ENCODE measurements around the gene FAM163B.
"Not testable (repeated sequence)": the region's sequence is repeated elsewhere in the genome, so short reads cannot be mapped to it uniquely, and the experiment has no call there.

Gene FAM163B

DNA sequence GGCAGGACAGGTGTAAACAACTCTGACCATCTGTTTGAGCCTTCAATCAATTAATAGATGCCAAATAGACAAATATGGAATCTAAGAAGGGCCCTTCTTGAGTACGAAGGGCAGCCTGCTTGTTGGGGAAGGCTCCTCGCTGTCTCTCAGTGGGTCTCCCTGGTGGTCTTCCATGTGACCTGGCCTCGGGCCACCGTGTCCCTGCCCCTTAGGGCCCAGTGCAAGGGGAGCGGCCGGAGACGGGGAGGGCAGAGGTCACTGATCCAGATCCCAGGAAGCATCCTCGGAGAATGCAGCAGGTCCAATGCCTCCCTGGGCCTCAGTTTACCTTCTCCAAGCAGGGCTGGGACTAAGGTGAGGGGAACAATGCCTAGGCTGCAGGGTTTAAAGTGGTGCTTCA is 29.5 kb upstream of the FAM163B start:
- no peak for DNase-seq

DNA sequence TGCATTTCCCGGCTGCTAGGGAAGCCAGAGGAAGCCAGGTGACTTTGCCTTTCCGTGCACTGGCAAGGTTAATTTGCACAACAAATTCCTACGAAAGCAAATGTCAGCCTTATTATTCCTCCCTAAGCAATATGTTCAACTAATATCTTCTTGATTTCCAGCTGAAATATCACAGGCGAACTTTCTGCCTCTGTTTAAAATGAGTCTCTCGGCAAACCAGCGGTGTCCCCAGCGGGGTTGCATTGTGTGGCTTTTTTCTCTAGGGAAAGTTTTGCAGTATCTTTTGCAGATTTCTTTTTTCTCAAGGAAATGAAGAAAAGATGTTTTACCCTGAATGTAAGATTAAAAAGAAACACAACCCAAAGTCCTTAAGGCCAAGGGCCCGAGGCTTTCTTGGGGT is 28.9 kb upstream of the FAM163B start:
- no peak for DNase-seq

DNA sequence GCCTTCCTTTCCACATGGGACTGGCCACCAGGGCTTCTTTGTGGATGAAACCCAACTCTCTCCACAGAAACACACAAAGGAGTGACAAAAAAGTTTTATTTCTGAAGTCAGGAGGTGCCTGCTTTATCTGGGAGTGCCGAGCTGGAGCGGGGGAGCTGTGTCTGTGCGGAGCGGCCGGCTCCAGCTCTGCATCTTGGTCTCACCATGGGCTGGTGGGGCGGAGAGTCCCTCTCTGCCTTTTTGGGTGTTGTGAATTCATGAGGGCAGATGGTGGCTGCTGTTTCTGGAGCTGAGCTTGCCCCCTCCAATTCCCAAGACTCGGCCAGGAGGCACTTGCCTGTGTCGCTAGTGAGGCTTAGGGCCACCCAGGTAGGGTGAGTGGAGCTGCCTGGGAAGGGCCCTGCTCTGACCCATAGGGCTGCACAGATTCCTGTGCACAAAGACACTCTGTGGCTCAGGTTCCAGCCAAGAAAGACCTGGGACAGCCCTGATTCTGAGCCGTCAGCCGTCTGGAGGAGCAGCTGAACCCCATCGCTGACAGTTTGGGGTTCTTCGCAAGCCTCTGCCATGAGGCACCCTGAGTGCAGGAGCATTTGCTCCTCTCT is 28.4 kb upstream of the FAM163B start:
- DNase-seq: no peak

DNA sequence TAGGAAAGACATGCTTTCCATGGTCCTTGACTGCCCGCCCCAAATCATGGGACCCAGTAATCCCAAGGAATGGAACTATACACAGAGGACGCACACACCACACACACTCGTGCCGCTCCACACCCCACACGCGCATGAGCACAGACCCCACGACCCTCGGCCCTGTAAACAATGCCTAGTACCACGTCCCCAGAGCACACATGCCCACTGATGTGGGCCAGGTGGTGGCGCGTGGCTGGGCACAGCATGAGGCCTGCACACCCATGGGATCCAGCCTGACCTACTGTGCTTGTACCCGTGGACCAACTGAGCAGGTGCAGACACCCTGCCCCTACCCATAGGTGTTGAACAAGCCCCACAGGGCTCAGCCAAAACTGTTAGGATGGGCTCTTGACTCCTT is 27.7 kb upstream of the FAM163B start:
- DNase-seq: no peak

DNA sequence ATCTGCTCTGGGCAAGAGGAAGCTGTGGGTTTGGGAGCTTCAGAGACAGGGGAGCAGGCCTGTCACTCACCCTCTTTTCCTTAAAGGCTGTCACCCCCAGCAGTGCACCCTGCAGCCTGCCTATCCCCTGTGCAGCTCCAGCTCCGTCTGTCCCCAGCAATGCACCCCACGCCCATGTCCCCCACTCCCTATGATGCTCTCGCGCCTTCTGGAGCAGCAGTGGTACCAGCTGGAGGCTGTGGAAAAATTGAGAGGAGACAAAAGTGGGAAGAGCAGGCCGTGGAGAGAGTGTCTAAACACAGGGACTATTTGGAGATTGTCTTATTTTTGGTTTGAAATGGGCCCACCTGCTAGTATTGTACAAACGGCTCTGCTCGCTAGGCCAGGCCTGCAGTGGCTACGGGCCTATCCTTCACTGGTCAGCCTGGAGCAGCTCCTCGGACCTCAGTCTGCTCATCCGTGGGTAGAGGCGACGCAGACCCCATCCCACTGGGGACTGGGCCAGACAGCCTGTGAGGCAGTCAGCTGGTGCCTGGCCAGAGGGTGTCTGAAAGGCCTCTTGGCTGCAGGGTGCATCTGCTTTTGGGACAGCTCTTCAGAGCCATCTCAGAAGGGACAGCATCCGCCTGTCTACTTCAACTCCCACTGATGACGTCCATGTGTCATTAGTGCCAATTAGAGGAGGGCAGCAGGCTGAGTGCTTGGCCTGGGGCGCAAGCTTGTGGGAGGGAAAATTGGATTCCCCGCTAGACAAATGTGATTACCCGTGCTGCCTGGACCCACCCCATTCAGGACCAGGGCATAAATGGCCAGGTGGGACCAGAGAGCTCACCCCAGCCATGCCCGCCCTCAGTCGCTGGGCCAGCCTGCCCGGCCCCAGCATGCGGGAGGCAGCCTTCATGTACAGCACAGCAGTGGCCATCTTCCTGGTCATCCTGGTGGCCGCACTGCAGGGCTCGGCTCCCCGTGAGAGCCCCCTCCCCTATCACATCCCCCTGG is 26.6 kb upstream of the FAM163B start, which contains the start of gene DBH:
Gene DBH, plus strand, starts transcription at position 831 of the 999 bp plus-strand sequence. Its CDS starts 9 bp downstream, at position 840.
- DNase-seq: no peak

DNA sequence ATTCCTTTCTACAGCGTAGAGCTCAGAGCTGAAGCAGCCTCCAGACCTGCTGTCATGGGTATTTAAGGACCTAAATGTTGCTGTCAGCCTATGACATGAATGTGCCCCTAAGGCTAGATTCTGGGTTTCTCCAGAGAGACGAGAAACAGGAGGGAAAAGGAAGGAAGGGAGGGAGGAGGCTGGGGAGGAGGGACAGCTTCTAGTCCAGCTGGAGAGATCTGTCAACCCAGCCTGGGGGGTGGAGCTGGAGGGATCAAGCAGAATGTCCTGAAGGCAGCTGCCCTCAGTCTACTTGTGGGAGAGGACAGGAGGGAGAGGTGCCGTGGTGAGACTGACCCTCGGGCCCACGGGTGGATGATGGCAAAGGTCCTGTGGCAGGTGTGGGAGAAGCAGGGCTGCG is 25.9 kb upstream of the FAM163B start:
- DNase-seq: no peak

DNA sequence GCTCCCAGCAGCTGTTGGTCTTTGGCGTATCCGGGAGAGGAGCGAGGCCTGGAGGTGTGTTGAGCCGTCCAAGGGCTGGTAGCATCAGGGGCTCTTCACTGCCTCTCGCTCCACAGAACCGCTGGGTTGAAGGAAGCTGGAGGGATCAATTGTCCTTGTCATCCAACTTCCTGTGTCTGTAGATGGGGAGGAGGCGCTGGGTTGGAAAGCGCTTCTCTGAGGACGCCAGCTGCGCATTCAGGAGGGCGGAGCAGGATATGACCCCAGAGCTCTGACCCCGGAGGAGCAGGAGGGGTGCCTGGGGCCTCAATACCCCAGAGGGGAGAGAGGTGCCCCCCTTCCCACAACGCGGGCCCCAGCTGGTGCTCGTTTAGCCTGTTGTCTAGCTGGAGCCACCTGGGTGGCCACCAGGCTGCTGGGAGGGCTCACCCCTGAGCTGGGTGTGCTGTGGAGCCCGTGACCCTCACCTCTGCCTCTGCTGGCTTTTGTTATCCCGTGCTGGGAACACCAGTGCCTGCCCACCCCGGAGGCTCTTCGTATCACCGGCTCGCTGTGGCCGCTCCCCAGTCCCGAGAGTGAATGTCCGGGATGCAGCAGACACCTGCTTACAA is 25.0 kb upstream of the FAM163B start:
- DNase-seq: no peak

DNA sequence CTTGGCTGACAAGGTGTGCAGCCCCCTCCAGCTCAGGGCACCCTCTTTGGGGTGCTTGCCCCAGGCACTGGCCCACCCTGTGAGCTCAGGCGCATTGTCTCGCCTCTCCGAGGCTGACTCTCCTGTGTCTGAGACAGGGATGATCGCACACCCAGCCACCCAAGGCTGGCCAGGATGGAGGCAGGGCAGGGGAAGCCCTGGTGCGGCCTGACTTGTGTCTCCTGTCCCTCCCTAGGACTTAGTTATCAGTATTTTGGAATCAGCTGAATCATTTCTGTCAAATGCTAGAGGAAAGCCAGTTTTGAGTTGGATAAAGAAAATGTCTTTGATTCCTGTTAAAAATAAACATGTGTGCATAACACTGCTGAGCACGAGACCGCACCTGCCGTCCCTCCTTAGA is 24.5 kb upstream of the FAM163B start:
- DNase-seq: no peak

DNA sequence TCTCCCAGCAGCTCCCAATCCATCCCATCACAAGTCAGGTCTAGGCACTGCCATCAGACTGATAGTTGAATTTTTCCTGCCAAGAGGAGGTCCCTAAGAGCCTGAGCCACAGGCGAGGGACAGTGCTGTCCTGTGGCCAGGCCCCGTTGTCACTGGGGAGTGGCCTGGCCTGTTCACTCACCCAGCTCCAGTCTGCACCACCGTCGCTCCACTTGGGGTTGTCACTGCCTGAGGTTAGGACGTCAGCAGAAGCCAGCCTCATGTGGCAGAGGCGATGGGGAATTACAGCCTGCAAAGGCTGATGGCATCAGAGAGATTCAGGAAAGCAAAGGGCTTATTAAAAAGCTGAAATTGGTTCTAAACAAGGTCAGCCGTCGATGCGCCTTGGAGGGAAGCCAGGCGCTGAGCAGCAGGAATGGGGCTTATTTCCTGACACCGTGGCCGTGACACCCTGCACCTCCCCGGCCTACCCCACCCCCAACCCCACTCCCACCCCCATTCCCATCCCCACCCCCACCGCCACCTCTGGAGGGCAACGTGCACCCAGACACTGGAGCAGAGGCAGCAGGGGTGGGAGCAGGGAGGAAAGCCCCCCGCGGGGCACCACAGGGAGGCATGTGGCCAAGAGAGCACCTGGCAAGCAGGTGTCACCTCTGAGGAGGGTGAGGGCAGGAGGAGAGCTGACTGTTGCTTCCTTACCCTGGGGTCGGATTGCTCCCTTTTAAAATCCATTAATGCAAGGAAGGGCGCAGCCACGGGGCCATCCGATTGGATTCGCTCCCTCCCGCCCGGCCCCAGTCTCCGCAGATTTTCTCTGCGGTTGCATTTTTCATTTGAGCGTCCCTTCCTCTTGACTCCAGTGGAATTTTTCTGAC is 23.9 kb upstream of the FAM163B start:
- DNase-seq: no peak

DNA sequence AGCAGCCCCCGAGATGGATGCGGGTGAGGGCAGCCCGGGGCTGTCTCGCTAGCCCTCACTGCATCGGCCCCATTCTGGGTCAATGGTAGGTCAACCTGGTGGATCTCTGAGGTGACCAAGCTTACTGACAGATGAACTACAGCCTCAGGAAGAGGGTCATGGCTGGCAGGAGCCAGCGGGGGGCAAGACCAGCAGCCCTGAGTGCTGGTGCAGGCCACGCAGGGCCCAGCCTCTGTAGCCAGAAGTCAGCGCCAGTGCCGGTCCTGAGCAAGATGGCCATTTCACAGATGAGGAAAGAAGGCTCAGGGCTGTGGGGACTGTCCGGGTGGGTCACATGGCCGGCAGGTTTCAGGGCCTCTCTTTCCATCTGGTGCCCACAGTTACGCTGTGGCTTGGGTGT is 21.9 kb upstream of the FAM163B start:
- no peak for DNase-seq

DNA sequence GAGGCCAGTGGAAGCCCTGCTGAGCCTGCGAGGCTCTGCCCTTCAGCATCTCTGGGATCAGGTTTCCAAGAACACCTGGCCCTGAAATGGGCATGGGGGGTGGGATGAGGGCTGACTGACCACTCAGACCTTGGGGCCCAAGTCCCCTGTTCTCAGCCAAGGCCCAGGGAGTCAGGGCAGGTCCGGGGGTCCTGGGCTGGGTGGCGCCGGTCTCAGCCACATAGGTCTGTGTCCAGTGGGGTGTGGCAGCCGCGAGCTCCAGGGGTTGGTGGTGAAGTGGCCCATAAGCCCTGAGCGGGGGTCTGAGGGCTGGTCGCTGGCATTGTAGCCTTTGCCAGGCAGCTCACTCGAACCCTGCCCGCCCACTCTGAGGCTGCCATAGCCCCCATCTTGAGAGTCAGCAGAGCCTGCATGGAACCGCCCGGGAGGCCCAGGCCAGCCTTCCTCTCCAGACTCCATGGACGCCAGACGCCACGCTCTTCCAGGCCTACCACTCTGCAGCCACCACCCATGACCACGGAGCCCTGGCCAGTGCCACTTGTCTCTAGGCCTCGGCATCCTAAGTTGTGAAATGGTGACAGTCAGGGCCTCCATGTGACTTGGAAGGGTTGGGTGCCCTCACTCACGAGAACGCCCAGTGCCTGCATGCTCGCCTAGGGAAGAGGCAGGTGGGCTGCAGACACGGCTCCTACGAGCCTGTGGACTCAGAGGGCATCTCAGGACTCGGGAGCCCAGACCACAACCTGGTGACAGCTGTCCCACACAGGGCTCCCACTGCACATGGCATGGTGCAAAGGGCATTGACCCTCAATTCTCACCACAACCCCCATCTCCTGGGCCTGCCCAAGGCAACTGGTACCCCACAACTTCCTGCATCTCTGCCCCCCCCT is 20.3 kb upstream of the FAM163B start:
- DNase-seq: no peak

DNA sequence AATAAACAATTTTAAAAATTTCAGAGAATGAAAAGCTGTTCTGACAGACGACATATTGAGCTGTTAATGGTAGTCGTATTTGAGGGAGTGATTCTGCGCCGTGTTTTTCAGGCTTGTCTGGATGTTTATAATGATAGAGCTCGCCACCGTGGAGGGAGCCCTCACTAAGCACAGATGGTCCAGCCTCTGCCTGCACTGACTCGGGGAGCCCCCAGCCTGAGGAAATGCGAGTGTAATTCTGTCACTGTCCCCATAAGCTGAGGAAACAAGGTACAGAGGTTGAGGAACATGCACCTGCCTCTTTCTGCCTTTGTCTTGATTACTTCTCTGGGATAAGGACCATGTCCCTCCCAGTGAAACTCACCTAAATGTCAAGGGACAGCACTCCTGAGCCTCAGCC is 19.6 kb upstream of the FAM163B start:
- DNase-seq: no peak

DNA sequence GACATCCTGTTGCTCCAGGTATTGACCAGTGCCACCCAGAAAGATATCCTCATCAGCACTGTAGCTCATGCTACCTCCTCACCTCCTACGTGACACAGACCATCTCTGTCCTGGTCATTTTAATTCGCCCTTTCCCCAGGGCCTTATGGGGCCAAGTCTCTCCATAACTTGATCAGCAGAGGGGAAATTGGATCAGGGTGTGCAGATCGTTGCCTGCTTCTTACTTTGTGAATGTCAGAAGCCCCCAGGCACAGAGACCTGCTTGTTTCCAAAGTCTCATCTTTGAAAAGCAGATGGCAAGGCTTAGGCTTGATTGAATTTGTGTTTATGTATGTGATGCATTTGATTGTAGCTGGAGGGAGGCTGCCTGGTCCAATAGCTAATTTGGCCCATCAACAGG is 18.2 kb upstream of the FAM163B start:
- DNase-seq: no peak

DNA sequence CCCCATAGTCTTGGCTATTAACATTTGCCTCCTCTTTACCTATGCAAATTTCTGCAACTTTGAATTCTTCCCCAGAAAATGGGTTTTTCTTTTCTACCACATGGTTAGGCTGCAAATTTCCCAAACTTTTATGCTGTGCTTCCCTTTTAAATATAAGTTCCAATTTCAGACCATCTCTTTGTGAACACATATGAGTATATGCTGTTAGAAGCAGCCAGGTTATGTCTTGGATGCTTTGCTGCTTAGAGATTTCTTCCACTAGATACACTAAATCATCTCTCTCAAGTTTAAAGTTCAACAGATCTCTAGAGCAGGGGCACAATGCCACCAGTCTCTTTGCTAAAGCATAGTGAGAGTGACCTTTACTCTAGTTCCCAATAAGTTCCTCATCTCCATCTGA is 16.8 kb upstream of the FAM163B start:
- not testable (repeated sequence) for DNase-seq

DNA sequence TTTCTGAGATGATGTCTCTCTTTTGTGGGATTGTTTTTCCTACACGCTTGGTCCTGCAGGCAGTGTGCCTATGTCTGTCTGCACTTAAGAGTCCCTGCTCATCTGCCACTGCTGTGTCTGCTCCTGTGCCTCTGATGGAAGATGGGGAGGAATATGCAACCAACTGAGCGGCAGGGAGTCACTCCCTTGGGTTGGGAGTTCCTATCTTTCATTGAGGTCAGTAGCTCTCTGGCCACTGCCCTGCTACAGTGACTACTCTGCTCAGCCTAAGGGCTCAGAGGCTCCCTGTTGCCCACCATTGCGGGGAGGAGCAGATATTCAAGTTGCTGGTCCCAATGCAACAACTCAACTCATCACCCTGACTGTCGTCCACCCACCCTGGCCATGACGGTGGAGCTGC is 13.4 kb upstream of the FAM163B start:
- no peak for DNase-seq

DNA sequence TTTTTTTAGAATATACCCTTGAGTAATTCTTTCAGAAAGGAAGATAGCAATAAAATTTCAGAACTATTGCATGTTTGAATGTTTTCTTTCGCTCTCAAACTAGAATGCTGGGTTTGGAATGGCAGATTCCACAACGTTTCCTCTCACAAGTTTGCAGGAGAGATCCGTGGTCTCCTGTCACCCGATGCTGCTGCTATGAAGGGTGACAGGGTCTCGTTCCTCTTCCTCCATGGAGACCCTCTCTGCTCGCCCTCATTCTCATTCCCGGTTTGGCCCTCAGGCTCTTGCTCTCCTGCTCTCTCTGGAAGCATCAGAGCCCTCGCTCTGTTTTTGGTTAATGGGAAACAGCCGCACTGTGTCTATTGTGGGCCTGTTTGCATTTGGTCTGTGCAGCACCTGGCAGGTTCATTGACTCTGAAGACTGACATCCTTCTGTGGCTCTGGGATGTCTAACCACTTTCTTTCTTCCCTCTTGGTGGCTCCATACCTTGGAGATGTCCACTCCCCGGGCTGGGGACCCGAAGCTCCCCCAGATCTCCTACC is 12.6 kb upstream of the FAM163B start:
- no peak for DNase-seq

DNA sequence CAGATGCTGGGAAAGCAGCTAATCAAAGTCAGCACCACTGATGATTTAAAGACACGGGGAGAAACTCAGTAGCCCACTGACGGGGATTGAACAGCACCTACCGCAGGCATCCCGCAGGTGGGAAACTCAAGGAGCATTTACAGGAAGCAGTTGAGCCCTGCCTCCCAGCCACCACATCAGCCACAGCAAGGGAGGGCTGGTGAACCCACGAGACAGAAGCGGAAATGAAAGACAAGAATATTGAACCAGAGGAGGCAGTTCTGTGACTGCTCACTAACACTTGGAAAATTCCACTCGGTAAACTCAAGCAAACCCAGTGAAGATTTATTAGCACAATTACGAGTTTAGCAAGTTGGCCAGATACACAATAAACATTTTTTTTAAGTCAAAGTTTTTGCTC is 10.6 kb upstream of the FAM163B start:
- no peak for DNase-seq

DNA sequence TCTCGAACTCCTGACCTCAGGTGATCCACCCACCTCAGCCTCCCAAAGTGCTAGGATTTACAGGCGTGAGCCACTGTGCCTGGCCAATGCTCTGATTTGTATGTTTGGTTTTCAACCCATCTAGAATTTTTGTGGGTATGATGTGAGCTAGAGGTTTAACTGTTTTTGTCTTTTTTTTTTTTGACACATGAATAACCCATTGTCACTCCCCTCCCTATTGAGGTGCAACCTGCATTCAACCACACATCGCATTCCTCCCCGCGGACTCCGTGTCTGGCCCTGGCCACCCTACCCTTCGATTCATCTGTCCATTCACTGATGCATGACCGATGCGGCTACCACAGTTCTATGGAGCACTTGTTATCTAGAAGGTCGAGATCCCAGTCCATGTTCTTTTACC is 9.5 kb upstream of the FAM163B start:
- DNase-seq: no peak

DNA sequence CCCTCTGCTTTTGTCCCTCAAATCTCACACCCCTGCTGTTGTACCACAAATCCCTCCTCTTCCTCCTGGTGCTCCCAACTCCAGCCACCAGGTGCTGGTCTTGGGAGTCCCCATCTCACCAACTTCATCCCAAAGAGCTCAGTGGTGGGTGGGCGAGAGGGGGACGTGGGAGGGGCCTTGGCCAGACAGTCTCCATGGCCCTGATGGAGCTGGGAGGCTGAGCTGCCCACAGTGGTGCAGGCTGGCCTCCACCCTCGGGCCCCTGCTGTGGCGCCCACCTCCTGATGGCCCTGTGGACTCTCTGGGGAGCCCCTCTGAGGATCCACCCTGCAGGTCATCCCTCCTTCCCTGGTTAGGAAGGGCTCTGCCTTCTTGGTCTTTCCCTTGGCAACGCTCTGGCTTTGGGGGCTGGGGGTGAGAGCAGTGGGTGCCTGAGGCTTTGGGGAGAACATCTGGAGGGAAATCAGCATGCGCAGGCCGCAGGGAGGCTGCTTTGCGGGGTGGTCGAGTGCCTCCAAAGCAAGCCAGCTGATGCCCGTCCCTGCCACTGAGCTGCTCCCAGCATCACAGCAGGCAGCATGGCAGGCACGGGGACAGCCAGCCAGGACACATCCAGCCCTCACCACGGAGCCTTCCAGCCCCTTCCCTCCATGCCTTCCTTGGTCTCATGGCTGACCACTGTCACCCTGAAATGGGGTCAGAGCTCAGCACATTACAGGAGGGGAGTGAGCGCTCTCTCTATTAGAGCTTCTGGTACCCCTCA is 7.6 kb upstream of the FAM163B start:
- no peak for DNase-seq

DNA sequence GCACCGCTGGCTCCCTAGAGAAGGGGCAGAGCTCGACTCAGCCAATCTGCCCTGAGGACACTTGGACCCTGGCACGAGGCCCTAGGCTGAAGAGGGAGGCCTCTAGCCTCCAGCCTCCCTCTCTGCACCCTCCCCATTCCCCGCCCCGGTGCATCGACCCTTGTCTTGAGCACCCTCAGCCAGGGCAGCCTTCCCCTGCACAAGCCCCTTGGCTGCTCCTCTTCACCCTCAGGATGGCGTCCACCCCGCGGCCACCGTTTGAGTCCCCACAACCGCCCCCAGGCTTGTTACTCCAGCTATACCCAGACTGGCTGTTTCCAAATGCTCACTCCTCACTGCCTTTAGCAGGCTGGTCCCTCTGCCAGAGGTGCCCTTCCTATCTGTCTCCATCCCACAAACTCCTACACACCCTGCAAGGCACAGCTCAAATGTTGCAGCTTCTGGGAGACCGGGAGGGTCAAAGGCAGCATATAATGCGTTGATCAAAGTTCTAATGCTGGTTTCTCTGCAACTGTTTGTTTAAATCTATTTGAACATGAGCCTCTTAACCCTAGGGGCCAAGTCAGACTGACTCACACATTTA is 6.5 kb upstream of the FAM163B start:
- no peak for DNase-seq
